OCI-LY1 (cell line): ENCODE data around the gene ZNF329.
A peak's percentile ranks its signal among the peaks of the same experiment; 100 is the strongest.

Source experiments
- H2AFZ ChIP-seq: fragments of 200-600 bp; sonication (generic), shearing (Covaris generic); 2 replicates; pipeline ENCODE4 v1.6.0; 2014; ENCODE audit warnings: antibody characterized with exemption, mild to moderate bottlenecking, low read length
- H3F3A ChIP-seq: fragments of 200-600 bp; sonication (generic), shearing (Covaris generic); 2 replicates; pipeline ENCODE4 v1.6.0; 2014; ENCODE audit warnings: mild to moderate bottlenecking, antibody characterized with exemption, low read length, moderate library complexity; ENCODE audit not compliant: insufficient read depth
- H3K27ac ChIP-seq: fragments of 200-600 bp; sonication (generic); 2 replicates; pipeline ENCODE4 v1.5.1; 2014; ENCODE audit warnings: low read length, mixed run types, mild to moderate bottlenecking, low read depth; ENCODE audit not compliant: poor library complexity, severe bottlenecking
- H3K27me3 ChIP-seq: fragments of 200-600 bp; sonication (generic); 2 replicates; pipeline ENCODE4 v1.6.0; 2014; ENCODE audit warnings: antibody characterized with exemption, mild to moderate bottlenecking, low read length, moderate library complexity; ENCODE audit not compliant: insufficient read depth
- H3K36me3 ChIP-seq: fragments of 200-600 bp; sonication (generic); 2 replicates; pipeline ENCODE4 v1.6.1; 2014; ENCODE audit warnings: mild to moderate bottlenecking, antibody characterized with exemption, low read length, moderate library complexity, mixed read lengths; ENCODE audit not compliant: insufficient read depth
- H3K4me1 ChIP-seq: fragments of 200-600 bp; sonication (generic); 2 replicates; pipeline ENCODE4 v1.5.1; 2014; ENCODE audit warnings: mild to moderate bottlenecking, low read length, moderate library complexity; ENCODE audit not compliant: insufficient read depth, severe bottlenecking
- H3K4me2 ChIP-seq: fragments of 200-600 bp; sonication (generic), shearing (Covaris generic); 2 replicates; pipeline ENCODE4 v1.6.1; 2014; ENCODE audit warnings: low read length
- H3K4me3 ChIP-seq: fragments of 200-600 bp; sonication (generic); 2 replicates; pipeline ENCODE4 v1.5.1; 2014; ENCODE audit warnings: low read length, low read depth, mild to moderate bottlenecking, mixed read lengths; ENCODE audit not compliant: poor library complexity, severe bottlenecking
- H3K79me2 ChIP-seq: fragments of 200-600 bp; shearing (Covaris generic); 2 replicates; pipeline ENCODE4 v1.6.1; 2016; ENCODE audit warnings: mixed run types, low read length, mixed read lengths; ENCODE audit not compliant: insufficient read depth
- H3K9ac ChIP-seq: fragments of 200-600 bp; sonication (generic), shearing (Covaris generic); 2 replicates; pipeline ENCODE4 v1.6.1; 2014; ENCODE audit warnings: mild to moderate bottlenecking, low read length, mixed read lengths
- H3K9me2 ChIP-seq: fragments of 200-600 bp; sonication (generic), shearing (Covaris generic); 2 replicates; pipeline ENCODE4 v1.6.1; 2014; ENCODE audit warnings: low read depth, mild to moderate bottlenecking, low read length, mixed read lengths
- H3K9me3 ChIP-seq: fragments of 200-600 bp; shearing (Covaris generic); 2 replicates; pipeline ENCODE4 v1.6.1; 2014; ENCODE audit warnings: low read length, mixed read lengths
- H4K20me1 ChIP-seq: fragments of 200-600 bp; sonication (generic), shearing (Covaris generic); 2 replicates; pipeline ENCODE4 v1.6.0; 2016; ENCODE audit warnings: mild to moderate bottlenecking, low read length; ENCODE audit not compliant: insufficient read depth
- CTCF ChIP-seq: fragments of 200-600 bp; sonication (generic), shearing (Covaris generic); IDR thresholded peaks from 2 replicates; pipeline ENCODE4 v1.5.1; 2017; ENCODE audit warnings: mild to moderate bottlenecking, antibody characterized with exemption, low read length, moderate library complexity, mixed read lengths
- EZH2 ChIP-seq: fragments of 200-600 bp; sonication (generic), shearing (Covaris generic); IDR thresholded peaks from 2 replicates; pipeline ENCODE4 v1.8.0; 2017; ENCODE audit warnings: borderline replicate concordance, mixed run types, mild to moderate bottlenecking, antibody characterized with exemption, low read length, moderate library complexity, mixed read lengths

Gene ZNF329

GRCh38 chr19:58097349-58097748 lies 53.2 kb downstream of the ZNF329 start:
- H3K27me3 ChIP-seq: no peaks in the 10 kb centered on the region
- H3K9me3 ChIP-seq: peaks cover 17% of the 10 kb centered on the region
- H3K4me1 ChIP-seq: peaks cover 10% of the 10 kb centered on the region
- H3K36me3 ChIP-seq: peaks cover 19% of the 10 kb centered on the region; the same call in 1 of the 2 replicates
- no peaks in the 10 kb centered on the region for H3K9me2 ChIP-seq
- peak overlapping the region; percentile 62 for H3K4me2 ChIP-seq
- H3K79me2 ChIP-seq: no peaks in the 10 kb centered on the region
- peak overlapping the region; percentile 85; the same call in 1 of the 2 replicates for H3K9ac ChIP-seq
- no peaks in the 10 kb centered on the region for H4K20me1 ChIP-seq
- no peak for TF ChIP-seq EZH2
- TF ChIP-seq CTCF: no peak
- H3K4me3 ChIP-seq: peak overlapping the region; percentile 78
- no peak overlapping the region for H3K27ac ChIP-seq
- no peaks in the 10 kb centered on the region for H3F3A ChIP-seq
- no peak overlapping the region for H2AFZ ChIP-seq

GRCh38 chr19:58096884-58097283 lies 53.7 kb downstream of the ZNF329 start:
- no peak overlapping the region for H3K9ac ChIP-seq
- peaks cover 23% of the 10 kb centered on the region; the same call in 1 of the 2 replicates for H3K36me3 ChIP-seq
- H3K9me2 ChIP-seq: no peaks in the 10 kb centered on the region
- H3F3A ChIP-seq: no peaks in the 10 kb centered on the region
- H3K27me3 ChIP-seq: no peaks in the 10 kb centered on the region
- peaks cover 17% of the 10 kb centered on the region for H3K9me3 ChIP-seq
- peak overlapping the region; percentile 62; the same call in 1 of the 2 replicates for H3K4me2 ChIP-seq
- no peak for TF ChIP-seq EZH2
- TF ChIP-seq CTCF: no peak
- no peaks in the 10 kb centered on the region for H4K20me1 ChIP-seq
- H2AFZ ChIP-seq: no peak overlapping the region
- H3K79me2 ChIP-seq: no peaks in the 10 kb centered on the region
- H3K4me3 ChIP-seq: peak overlapping the region; percentile 78
- no peak overlapping the region for H3K27ac ChIP-seq
- peaks cover 10% of the 10 kb centered on the region for H3K4me1 ChIP-seq

- Histone ChIP-seq H3K4me2 (no peak overlapping the region), H3K79me2 (no peaks in the 10 kb centered on the region), H4K20me1 (no peaks in the 10 kb centered on the region), H3K4me3 (no peak overlapping the region), H3K36me3 (peaks cover 31% of the 10 kb centered on the region; the same call in 1 of the 2 replicates), H3F3A (no peaks in the 10 kb centered on the region), H3K9ac (no peak overlapping the region), H3K9me2 (no peaks in the 10 kb centered on the region), H3K9me3 (peaks cover 17% of the 10 kb centered on the region), H3K4me1 (peaks cover 10% of the 10 kb centered on the region), H3K27me3 (no peaks in the 10 kb centered on the region), H2AFZ (no peak overlapping the region), H3K27ac (no peak overlapping the region)
- TF ChIP-seq EZH2 (no peak), CTCF (no peak)
Measured at GRCh38 chr19:58095328-58095727, 55.3 kb downstream of the ZNF329 start.
